ENCODE data around the gene FAM174C.

Gene FAM174C

DNA sequence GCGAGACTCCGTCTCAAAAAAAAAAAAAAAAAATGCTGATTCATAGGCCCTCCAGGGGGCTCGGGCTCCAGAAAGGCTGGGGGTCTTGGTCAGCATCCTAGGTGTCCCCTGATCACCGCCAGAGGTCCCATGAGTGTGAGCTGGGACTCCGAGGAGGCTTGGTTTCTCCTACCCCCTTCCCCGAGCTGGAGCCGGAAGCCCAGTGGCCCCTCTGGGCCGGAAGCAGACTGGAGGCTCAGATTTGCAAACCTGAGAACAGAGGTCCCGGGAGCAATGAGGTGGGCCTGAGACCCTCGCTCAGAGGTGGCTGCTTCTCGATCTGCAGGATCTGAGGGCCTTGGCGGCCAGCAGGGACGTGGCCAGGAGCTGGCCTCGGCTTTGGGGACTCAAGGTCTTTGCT, 51.8 kb downstream of the FAM174C start:
- DNase-seq, result no peak

All from amniotic stem cell (primary cell).